ENCODE measurements around the gene SPATA13. TPM values are rescaled to one million over a fixed set of nuclear protein-coding genes. Genes with fewer than 3 reads are reported as not detected.

Gene SPATA13
- total RNA-seq, 4 donors from 2014 or later: 8.1 to 17.0 (median 10.7) TPM

DNA sequence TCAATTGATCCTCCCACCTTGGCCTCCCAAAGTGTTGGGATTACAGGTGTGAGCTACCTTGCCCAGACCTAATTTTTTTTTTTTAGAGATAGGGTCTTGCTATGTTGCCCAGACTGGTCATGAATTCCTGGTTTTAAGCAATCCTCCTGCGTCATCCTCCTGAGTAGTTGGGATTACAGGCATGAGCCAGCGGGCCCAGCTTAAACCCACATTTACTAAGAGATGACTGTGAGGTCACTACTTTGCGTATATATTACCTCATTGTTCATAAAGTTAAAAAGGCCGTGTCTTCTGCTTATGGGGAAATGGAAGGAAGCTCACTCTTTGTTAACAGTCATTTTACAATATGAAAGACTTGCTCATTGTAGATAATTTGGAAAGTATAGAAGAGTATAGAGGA lies 109.3 kb downstream of the SPATA13 start:
- TF ChIP-seq CTCF (IDR thresholded peaks at IDR 0.05; ENCODE audit: low read depth): no peak

GRCh38 chr13:24270639-24271141 lies 110.2 kb downstream of the SPATA13 start:
- no peak for TF ChIP-seq CTCF (IDR thresholded peaks at IDR 0.05; ENCODE audit: low read depth)

DNA sequence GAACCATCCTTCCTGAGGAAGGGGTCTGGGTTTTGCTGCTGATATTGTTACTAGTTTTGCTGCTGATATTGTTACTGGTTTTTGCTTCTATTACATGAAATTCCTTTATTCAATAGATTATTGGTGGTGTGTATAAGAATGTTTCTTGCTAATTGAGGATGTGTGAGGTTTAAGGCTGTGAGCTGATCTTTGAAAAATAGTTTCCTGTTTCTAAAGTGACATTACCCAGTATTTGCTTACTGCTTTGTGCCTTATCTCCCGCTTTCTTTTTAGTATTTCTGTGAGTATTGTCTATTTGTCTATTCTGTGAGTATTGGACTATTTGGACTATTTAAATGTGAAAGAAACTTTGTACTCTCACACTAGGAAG lies 110.7 kb downstream of the SPATA13 start:
- no peak for TF ChIP-seq CTCF (IDR thresholded peaks at IDR 0.05; ENCODE audit: low read depth)

DNA sequence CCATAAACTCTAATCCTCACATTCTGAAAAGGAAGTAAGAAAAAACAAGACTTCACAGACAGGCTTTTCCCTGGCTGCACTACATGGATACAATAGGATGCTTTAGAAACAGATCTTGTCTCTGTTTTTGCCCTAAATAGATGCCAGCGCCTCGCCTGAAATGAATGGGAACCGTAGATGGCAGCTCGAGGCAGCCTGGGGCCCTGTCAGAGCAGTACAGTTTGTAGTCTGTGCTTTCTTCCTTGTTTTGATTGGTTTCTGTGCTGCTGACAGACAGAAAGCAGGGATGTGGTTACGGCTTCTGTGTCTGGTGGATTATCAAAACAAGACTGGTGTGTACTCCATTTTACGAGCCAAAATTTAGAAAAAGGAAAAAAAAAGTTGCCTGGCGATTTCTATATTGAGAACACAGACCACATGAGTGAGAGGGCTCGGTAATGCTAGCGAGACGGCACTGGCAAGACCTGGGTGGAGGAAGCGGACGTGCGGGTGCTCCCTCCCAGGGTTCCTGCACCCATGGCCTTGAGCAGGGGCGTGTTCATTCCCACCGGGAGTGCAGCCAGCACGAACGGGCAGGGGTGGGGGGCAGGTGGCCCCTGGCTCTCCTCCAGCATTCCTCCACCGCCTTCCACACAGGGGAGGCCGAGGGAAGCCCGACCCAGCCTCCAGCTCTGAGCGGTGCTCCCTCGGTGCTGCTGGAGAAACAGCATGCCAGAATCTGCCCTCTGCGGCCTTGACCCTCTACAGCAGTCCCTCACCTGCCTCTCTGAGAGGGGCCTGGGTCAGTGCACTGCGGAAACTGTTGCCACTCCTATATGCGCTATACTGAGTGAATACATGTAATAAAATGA lies 111.3 kb downstream of the SPATA13 start:
- TF ChIP-seq CTCF (IDR thresholded peaks at IDR 0.05; ENCODE audit: low read depth): no peak

GRCh38 chr13:24272452-24273161 lies 112.1 kb downstream of the SPATA13 start:
- TF ChIP-seq CTCF (IDR thresholded peaks at IDR 0.05; ENCODE audit: low read depth): no peak

DNA sequence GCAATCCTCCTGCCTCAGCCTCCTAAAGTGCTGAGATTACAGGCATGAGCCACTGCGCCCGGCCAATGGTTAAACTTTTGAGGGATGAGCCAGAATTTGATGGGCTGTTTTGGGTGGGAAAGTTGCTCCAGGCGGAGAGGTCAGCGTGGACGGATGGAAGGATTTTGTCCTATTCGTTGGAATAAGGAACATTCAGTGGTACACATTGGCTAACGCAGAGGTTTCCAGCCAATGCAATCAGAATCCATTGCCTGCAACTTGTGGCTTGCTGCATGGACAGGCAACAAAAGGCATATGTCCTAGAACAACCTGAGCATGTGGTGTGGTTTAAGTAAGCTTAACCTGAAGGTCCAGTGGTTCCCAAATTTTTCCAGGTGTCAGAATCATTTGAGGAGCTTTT lies 113.4 kb downstream of the SPATA13 start:
- TF ChIP-seq CTCF (IDR thresholded peaks at IDR 0.05; ENCODE audit: low read depth): no peak

GRCh38 chr13:24274452-24275021 lies 114.0 kb downstream of the SPATA13 start:
- TF ChIP-seq CTCF (IDR thresholded peaks at IDR 0.05; ENCODE audit: low read depth): no peak
